ENCODE data around the gene PAK4.

The PAK4 gene

GRCh38 chr19:39150235-39150634, 24.6 kb downstream of the PAK4 start:
- no peak for DNase-seq

- no peak for DNase-seq
Measured at GRCh38 chr19:39150807-39151600, 25.4 kb downstream of the PAK4 start.

GRCh38 chr19:39152066-39152465, 26.5 kb downstream of the PAK4 start:
- DNase-seq: no peak

- DNase-seq: no peak
Measured at GRCh38 chr19:39154100-39154628, 28.6 kb downstream of the PAK4 start.

- DNase-seq: no peak
Measured at GRCh38 chr19:39154629-39155100, 29.1 kb downstream of the PAK4 start.

GRCh38 chr19:39155114-39155700, 29.6 kb downstream of the PAK4 start:
- no peak for DNase-seq

GRCh38 chr19:39155741-39156140, 30.2 kb downstream of the PAK4 start:
- no peak for DNase-seq

GRCh38 chr19:39156326-39157230, 31.0 kb downstream of the PAK4 start:
- no peak for DNase-seq

- no peak for DNase-seq
Measured at GRCh38 chr19:39157275-39157996, 31.9 kb downstream of the PAK4 start.

- DNase-seq: no peak
Measured at GRCh38 chr19:39157997-39158389, 32.4 kb downstream of the PAK4 start.

- DNase-seq: no peak
Measured at GRCh38 chr19:39158646-39159260, 33.2 kb downstream of the PAK4 start.

GRCh38 chr19:39160523-39160861, 34.9 kb downstream of the PAK4 start:
- DNase-seq: no peak

- DNase-seq: no peak
Measured at GRCh38 chr19:39160889-39161672, 35.5 kb downstream of the PAK4 start.

- no peak for DNase-seq
Measured at GRCh38 chr19:39162441-39163043, 37.0 kb downstream of the PAK4 start.

- no peak for DNase-seq
Measured at GRCh38 chr19:39163621-39164020, 38.0 kb downstream of the PAK4 start.

- DNase-seq: no peak
Measured at GRCh38 chr19:39164289-39164688, 38.7 kb downstream of the PAK4 start.

GRCh38 chr19:39165857-39166256, 40.3 kb downstream of the PAK4 start:
- DNase-seq: no peak

- no peak for DNase-seq
Measured at GRCh38 chr19:39166571-39167391, 41.2 kb downstream of the PAK4 start.

GRCh38 chr19:39167461-39168257, 42.1 kb downstream of the PAK4 start:
- no peak for DNase-seq

All from NCI-H1436 (cell line).